OCI-LY7 (cell line): ENCODE data around the gene MLN. TPM values are rescaled to one million over a fixed set of nuclear protein-coding genes. Genes with fewer than 3 reads are reported as not detected.

Source experiments
- BruUV-seq: library from RNA; stranded (reverse); fragments of 400-500 nt; replicated peaks from 2 replicates; lab custom pipeline; 2021; lab: Mats Ljungman, UMichigan
- CTCF ChIA-PET: fragments of 300-600 bp; sonication (Branson Sonifier 250); formaldehyde crosslinking; loops from one replicate; lab custom pipeline; 2022; ENCODE audit warnings: antibody characterized with exemption; ENCODE audit not compliant: unreplicated experiment; lab: Charles Lee
- POLR2A ChIA-PET: fragments of 300-600 bp; sonication (Branson Sonifier 250); formaldehyde crosslinking; loops from one replicate; lab custom pipeline; 2022; ENCODE audit warnings: antibody characterized with exemption; lab: Charles Lee
- DNase-seq: peaks from one replicate; pipeline ENCODE4 v3.0.0-alpha.2; 2015; ENCODE audit warnings: low spot score
- H2AFZ ChIP-seq: fragments of 200-600 bp; sonication (generic), shearing (Covaris generic); 2 replicates; pipeline ENCODE4 v1.6.1; 2014; ENCODE audit warnings: mild to moderate bottlenecking, antibody characterized with exemption, low read length, moderate library complexity
- H3K27ac ChIP-seq: fragments of 200-600 bp; sonication (generic); 2 replicates; pipeline ENCODE4 v1.5.1; 2014; ENCODE audit warnings: mixed run types, low read depth, mild to moderate bottlenecking, moderate library complexity, low read length, inconsistent platforms; ENCODE audit not compliant: poor library complexity, severe bottlenecking
- H3K36me3 ChIP-seq: fragments of 200-600 bp; sonication (generic); 2 replicates; pipeline ENCODE4 v1.6.1; 2014; ENCODE audit warnings: mild to moderate bottlenecking, antibody characterized with exemption, low read length, moderate library complexity, mixed read lengths; ENCODE audit not compliant: insufficient read depth
- H3K4me1 ChIP-seq: fragments of 200-600 bp; sonication (generic); 2 replicates; pipeline ENCODE4 v1.5.1; 2014; ENCODE audit warnings: mild to moderate bottlenecking, low read length; ENCODE audit not compliant: insufficient read depth, poor library complexity, severe bottlenecking
- H3K4me2 ChIP-seq: fragments of 200-600 bp; sonication (generic); 2 replicates; pipeline ENCODE4 v1.6.1; 2014; ENCODE audit warnings: mild to moderate bottlenecking, low read length
- H3K4me3 ChIP-seq: fragments of 200-600 bp; sonication (generic); 2 replicates; pipeline ENCODE4 v1.5.1; 2014; ENCODE audit warnings: mild to moderate bottlenecking, low read depth, low read length; ENCODE audit not compliant: poor library complexity, severe bottlenecking
- H3K79me2 ChIP-seq: fragments of 200-600 bp; sonication (generic); 2 replicates; pipeline ENCODE4 v1.6.1; 2016; ENCODE audit warnings: low read depth, mild to moderate bottlenecking, low read length, moderate library complexity, mixed read lengths; ENCODE audit not compliant: insufficient read depth
- H3K9me2 ChIP-seq: fragments of 200-600 bp; sonication (generic); 2 replicates; pipeline ENCODE4 v1.6.1; 2016; ENCODE audit warnings: mild to moderate bottlenecking, low read length, mixed read lengths; ENCODE audit not compliant: insufficient read depth
- H3K9me3 ChIP-seq: fragments of 200-600 bp; sonication (generic); 2 replicates; pipeline ENCODE4 v1.6.1; 2014; ENCODE audit warnings: mild to moderate bottlenecking, mixed run types, low read length, mixed read lengths
- H4K20me1 ChIP-seq: fragments of 200-600 bp; sonication (generic); 2 replicates; pipeline ENCODE4 v1.6.1; 2014; ENCODE audit warnings: mild to moderate bottlenecking, antibody characterized with exemption, low read length, moderate library complexity, mixed read lengths; ENCODE audit not compliant: insufficient read depth
- CTCF ChIP-seq: fragments of 200-600 bp; sonication (generic); conservative IDR thresholded peaks from 2 replicates; pipeline ENCODE4 v1.5.1; 2014; ENCODE audit warnings: mild to moderate bottlenecking, antibody characterized with exemption, low read length, moderate library complexity, mixed read lengths
- EZH2phosphoT487 ChIP-seq: fragments of 200-600 bp; sonication (generic); IDR thresholded peaks from 2 replicates; pipeline ENCODE4 v1.6.1; 2018; ENCODE audit warnings: low read depth, borderline replicate concordance, mild to moderate bottlenecking, mixed run types, antibody characterized with exemption, low read length, moderate library complexity, mixed read lengths
- intact Hi-C: fragments of 100-400 bp; cut with micrococcal nuclease; formaldehyde crosslinking; loops from one replicate; pipeline ENCODE4 v1.10.0; 2022; ENCODE audit not compliant: unreplicated experiment
- total RNA-seq, 2 experiments: library from RNA; depleted of rRNA in 1 of 2; stranded (reverse); fragments of >200 nt in 1 of 2; shearing (Covaris generic) in 1 of 2; gene quantifications; 2 replicates each; pipeline ENCODE4 v1.2.3, GENCODE V29; 2014 to 2022

The MLN gene
- total RNA-seq, 2 experiments from 2014 or later: not detected

GRCh38 chr6:33765368-33765767 is 38.4 kb downstream of the MLN start:
- no peak for DNase-seq
- no TSS peak for BruUV-seq
- Histone ChIP-seq H3K4me2 (no peak overlapping the region), H3K9me3 (no peaks in the 10 kb centered on the region), H3K79me2 (no peaks in the 10 kb centered on the region), H3K9me2 (no peaks in the 10 kb centered on the region), H3K4me1 (no peaks in the 10 kb centered on the region), H2AFZ (no peak overlapping the region), H4K20me1 (no peaks in the 10 kb centered on the region), H3K36me3 (no peaks in the 10 kb centered on the region), H3K4me3 (no peak overlapping the region), H3K27ac (no peak overlapping the region)
- intact Hi-C loops: no loop called here
- ChIA-PET CTCF (no interaction called here), POLR2A (no interaction called here)
- no peak for TF ChIP-seq EZH2phosphoT487
- TF ChIP-seq CTCF: no peak

- Histone ChIP-seq H3K9me2 (no peaks in the 10 kb centered on the region), H3K4me3 (no peak overlapping the region), H3K9me3 (no peaks in the 10 kb centered on the region), H4K20me1 (no peaks in the 10 kb centered on the region), H3K79me2 (no peaks in the 10 kb centered on the region), H3K4me1 (no peaks in the 10 kb centered on the region), H3K4me2 (no peak overlapping the region), H3K36me3 (no peaks in the 10 kb centered on the region), H3K27ac (no peak overlapping the region), H2AFZ (no peak overlapping the region)
- TF ChIP-seq CTCF (no peak), EZH2phosphoT487 (no peak)
- no peak for DNase-seq
- ChIA-PET POLR2A (interaction anchor here (0.7 to 1.5 kb wide), 2 partner anchors 52 to 1185 kb away, joined by 4 read pairs; partner anchors contain the start of gene UQCC2), CTCF (interaction anchor here (0.6 kb wide), 2 partner anchors 15 to 49 kb away, joined by 3 read pairs; no protein-coding TSS in a partner anchor)
- intact Hi-C loops: loop anchor here (5.0 kb wide), 2 partner anchors 52 to 177 kb away; partner anchors contain the start of gene UQCC2
- no TSS peak for BruUV-seq
Measured at GRCh38 chr6:33764036-33764435, 39.8 kb downstream of the MLN start.

- POLR2A ChIA-PET: interaction anchor here (0.7 to 1.5 kb wide), 2 partner anchors 52 to 1184 kb away, joined by 4 read pairs; partner anchors contain the start of gene UQCC2
- CTCF ChIA-PET: interaction anchor here (0.6 kb wide), 1 partner anchor 48 kb away, joined by 3 read pairs; no protein-coding TSS in a partner anchor
- intact Hi-C loops: loop anchor here (5.0 kb wide), 2 partner anchors 51 to 176 kb away; partner anchors contain the start of gene UQCC2
Measured at GRCh38 chr6:33763483-33763882, 40.3 kb downstream of the MLN start.

More at GRCh38 chr6:33763483-33763882, 40.3 kb downstream of the MLN start:
- H3K36me3 ChIP-seq: no peaks in the 10 kb centered on the region
- no peaks in the 10 kb centered on the region for H3K79me2 ChIP-seq
- no peaks in the 10 kb centered on the region for H4K20me1 ChIP-seq
- BruUV-seq: no TSS peak
- H3K27ac ChIP-seq: no peak overlapping the region
- H3K9me2 ChIP-seq: no peaks in the 10 kb centered on the region
- no peak for TF ChIP-seq CTCF
- no peak for TF ChIP-seq EZH2phosphoT487
- no peaks in the 10 kb centered on the region for H3K4me1 ChIP-seq
- DNase-seq: no peak
- H3K4me2 ChIP-seq: no peak overlapping the region
- H3K9me3 ChIP-seq: no peaks in the 10 kb centered on the region
- no peak overlapping the region for H3K4me3 ChIP-seq
- no peak overlapping the region for H2AFZ ChIP-seq
